NCI-H146 treated with DMSO at 0.1 percent for 48 hours (cell line): ENCODE data around the gene LRRN4CL.

ENCODE experiments used
- DNase-seq: peaks from one replicate; lab custom pipeline; 2025; ENCODE audit not compliant: unreplicated experiment; lab: John Stamatoyannopoulos, UW

LRRN4CL gene

DNA sequence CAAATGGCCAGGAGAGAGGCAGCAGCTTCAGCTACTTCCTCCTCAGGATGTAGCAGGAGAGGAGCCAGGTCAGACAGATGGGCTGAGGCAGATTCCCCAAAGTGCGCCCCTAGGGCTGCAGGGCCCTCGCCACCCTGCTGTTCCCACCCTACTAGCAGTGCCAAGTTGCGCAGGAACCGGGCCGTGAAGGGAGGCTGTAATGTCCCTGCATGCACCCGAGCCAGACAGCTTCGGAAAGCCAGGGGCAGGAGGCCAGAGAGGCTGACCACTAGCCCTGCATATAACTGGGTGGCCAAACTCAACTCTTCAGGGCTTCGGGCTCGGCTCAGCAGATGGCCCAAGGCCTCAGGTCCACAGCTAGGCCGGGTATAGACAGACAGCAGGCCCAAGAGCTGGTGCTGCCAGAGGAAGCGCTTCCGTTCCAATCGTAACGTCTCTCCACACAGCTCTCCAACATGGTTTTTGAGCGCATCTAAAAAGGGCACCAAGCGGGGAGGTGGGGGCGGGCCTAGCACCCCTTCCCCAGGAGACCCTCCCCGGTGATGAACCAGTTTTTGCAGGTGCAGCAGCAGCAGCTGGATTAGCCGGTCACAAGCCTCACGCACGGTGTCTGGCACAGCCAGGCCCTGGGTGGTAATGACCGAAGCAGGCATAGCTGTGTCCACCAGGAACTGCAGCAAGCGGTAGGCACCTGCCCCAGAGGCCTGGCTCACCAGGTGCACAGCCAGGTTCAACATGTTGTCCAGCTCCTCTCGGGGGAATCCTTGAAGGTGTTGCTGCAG is 41.0 kb downstream of the LRRN4CL start:
- no peak for DNase-seq

DNA sequence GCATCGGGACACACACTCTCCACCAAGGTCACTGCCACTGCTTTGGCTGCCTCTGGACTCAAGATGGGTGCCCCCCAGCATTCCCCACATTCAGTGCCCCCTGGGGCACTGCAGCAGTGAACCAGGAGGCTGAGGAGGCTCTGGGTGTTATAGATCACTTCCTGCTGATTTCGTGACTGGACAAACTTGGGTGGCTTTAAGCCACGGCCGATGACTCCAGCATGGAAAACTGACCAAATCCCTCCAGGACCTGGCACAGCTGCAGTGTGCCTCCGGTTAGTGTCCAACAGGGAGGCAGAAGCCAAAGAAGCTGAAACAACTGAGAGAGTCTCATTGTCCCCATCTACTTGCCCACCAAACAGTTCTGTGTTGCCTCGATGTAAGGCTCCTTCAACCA is 41.7 kb downstream of the LRRN4CL start:
- no peak for DNase-seq

DNA sequence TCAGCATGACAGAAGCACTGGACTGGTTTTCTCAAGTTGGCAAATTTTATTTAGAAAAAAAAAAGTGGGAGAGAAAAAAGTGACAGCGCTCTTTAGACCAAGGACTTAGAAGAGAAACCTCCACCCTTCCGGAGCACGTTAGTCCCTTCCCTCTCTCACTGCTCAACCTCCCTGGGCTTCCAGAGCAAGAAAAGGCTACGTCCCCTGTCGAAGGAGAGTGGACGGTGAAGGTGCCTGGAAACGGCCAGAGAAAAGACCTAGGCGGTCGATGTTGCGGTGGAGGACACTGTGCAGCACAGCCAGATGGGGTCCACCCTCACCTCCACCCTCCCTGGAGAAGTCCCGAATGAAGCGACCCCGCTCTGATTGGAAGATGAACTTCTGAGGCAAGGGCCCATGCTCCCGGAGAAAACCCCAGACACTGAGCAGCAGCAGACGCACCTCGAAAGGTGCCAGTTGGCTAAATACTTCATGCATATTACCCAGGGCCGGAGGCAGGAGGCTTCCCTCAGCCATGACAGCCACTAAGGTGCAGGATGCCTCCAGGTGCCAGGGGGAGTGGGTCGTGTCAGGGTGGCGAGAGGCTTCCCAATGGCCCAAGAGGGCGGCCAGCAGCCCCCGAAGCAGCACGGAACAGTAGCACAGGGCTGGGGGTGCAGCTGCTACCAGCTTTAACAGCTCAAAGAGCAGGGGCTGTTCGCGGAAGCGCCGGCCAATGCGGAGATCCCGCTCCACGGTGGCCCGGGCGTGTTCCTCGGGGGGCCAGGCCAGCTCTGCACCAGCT is 42.3 kb downstream of the LRRN4CL start:
- no peak for DNase-seq

DNA sequence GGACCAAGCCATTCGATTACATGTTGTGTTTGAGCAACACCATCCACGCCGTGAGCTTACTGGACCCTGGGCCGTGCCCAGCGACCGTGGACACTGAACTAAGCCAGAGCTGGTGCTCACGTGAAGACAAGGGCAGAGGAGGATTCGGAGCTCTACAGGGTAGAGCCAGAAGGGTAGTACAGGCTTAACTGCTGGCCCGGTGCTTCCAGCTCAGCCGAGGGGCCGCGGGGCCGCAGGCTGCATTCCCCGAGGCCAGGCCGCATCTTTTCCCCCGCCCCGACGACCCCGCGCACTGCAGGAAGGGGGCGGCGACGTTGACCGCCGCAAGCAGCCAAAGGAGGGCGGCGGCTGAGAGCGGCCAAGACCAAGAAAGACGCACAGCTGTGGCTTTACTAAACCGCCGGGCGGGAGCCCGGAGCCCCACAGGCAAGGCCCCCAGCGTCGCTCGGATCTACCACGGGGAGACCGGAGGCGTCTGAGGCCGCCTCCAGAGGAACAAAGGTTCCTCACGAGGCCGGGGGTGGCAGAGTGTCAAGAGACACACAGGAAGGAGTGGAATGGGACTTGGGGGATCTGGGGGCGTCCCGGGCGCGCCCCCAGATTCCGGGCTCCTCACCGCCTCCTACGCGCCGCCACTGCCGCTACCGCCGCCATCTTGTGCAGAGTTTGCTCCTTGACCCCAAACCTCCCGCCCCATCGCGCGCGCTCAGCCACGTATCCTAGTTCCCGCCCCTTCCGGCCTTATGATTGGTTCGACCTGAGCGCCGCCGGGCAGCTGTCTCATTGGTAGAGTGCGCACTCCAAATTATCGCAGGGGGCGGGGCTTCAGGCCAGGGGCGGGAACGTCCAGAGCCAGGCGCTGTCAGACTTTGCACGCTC is 43.1 kb downstream of the LRRN4CL start, which contains the start of gene GANAB:
Gene GANAB, minus strand, starts transcription at position 668 of the 879 bp plus-strand sequence. Its CDS starts 14 bp downstream, at position 654.
- DNase-seq, result peak; percentile 93

DNA sequence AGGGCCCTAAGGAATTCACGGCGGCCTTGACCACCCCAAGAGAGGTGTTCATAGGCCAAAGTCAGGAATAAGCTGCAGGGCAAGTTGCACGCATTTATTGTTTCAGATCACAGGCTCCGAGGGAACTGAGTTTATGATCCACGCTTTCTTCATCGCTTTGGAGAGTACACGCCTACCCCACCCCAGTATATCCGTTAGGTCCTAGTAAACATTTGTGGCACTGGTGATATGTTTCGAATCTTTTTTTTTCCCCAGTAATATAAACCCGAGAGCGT is 43.7 kb downstream of the LRRN4CL start:
- DNase-seq, result no peak

DNA sequence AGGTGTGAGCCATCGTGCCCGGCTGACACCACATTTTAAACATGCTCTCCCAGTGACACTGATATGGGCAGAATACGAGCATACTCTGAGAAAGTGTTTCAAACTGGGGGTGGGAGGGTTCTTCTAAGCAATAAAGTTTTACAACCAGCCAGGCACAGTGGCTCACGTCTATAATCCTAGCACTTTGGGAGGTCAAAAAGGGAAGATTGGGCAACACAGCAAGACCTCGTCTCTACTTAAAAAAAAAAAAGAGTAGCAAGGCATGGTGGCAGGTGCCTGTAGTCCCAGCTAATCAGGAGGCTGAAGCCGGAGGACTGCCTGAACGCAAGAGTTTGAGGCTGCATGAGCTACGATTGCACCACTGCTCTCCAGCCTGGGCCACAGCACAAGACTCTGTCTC is 45.1 kb downstream of the LRRN4CL start:
- DNase-seq, result no peak
